Natural killer cell (primary cell): Measurements from ENCODE around the gene SEMA4B. TPM values are rescaled to one million over a fixed set of nuclear protein-coding genes. Genes with fewer than 3 reads are reported as not detected.

Experiments used
- ATAC-seq, 3 donors: fragments of 150-1000 bp in 2 of 3; fragments of 200-7000 bp in 1 of 3; cut with Tn5 transposase; 1 replicate in 1 of 3; 2 replicates in 2 of 3; pipeline ENCODE4 v1.10.0; 2021; ENCODE audit warnings: mild to moderate bottlenecking in 2 of 3, moderate library complexity in 2 of 3
- DNase-seq, 2 donors: peaks; one replicate each; pipeline versions ENCODE4 v3.0.0 to v3.0.0-alpha.2; 2013 to 2021; ENCODE audit warnings: mixed read lengths in 1 of 2
- H3K27ac ChIP-seq: one replicate; pipeline ENCODE4 v1.5.1; 2013; ENCODE audit warnings: mild to moderate bottlenecking, low read length
- H3K27me3 ChIP-seq: one replicate; pipeline ENCODE4 v1.6.1; 2013; ENCODE audit warnings: low read length; ENCODE audit not compliant: control insufficient read depth, insufficient read depth
- H3K36me3 ChIP-seq: one replicate; pipeline ENCODE4 v1.6.1; 2013; ENCODE audit warnings: low read length; ENCODE audit not compliant: control insufficient read depth, insufficient read depth
- H3K4me1 ChIP-seq: one replicate; pipeline ENCODE4 v1.6.1; 2013; ENCODE audit warnings: low read length; ENCODE audit not compliant: control insufficient read depth, insufficient read depth
- H3K4me3 ChIP-seq: one replicate; pipeline ENCODE4 v1.5.1; 2013; ENCODE audit warnings: low read length
- H3K9me3 ChIP-seq: one replicate; pipeline ENCODE4 v1.6.1; 2013; ENCODE audit warnings: low read length; ENCODE audit not compliant: control insufficient read depth, insufficient read depth
- H3K27ac Mint-ChIP-seq, 2 donors: one replicate each; pipeline ENCODE4 v1.8.0; 2022; ENCODE audit warnings: mild to moderate bottlenecking in 2 of 2, mixed read lengths in 2 of 2, moderate library complexity in 1 of 2
- H3K27me3 Mint-ChIP-seq, 2 donors: one replicate each; pipeline ENCODE4 v1.8.0; 2022; ENCODE audit warnings: low read depth in 2 of 2, mixed read lengths in 2 of 2
- H3K36me3 Mint-ChIP-seq: one replicate; pipeline ENCODE4 v1.8.0; 2022; ENCODE audit warnings: mixed read lengths
- H3K4me1 Mint-ChIP-seq, 2 donors: one replicate each; pipeline ENCODE4 v1.8.0; 2022; ENCODE audit warnings: mixed read lengths in 2 of 2
- H3K4me3 Mint-ChIP-seq: one replicate; pipeline ENCODE4 v1.8.0; 2022; ENCODE audit warnings: mild to moderate bottlenecking, moderate library complexity, mixed read lengths
- H3K9me3 Mint-ChIP-seq, 2 donors: one replicate each; pipeline ENCODE4 v1.8.0; 2022; ENCODE audit warnings: mixed read lengths in 2 of 2
- WGBS: methylation state at CpG from one replicate; pipeline ENCODE4 v1.1.7; 2013; ENCODE audit warnings: missing lambda C conversion rate; ENCODE audit not compliant: insufficient coverage; 5-methylcytosine and 5-hydroxymethylcytosine counted together
- intact Hi-C: fragments of 100-400 bp; cut with micrococcal nuclease; formaldehyde crosslinking; loops from one replicate; pipeline ENCODE4 v1.14.2; 2022
- total RNA-seq, 4 donors: library from RNA; stranded (reverse); fragments of 120-200 nt in 1 of 4; gene quantifications; one replicate each; pipeline versions ENCODE4 v1.2.3 to v1.2.4, GENCODE V29; 2013 to 2022
- TF ChIP-seq, protein P1 (sequence below): fragments of 200-600 bp; IDR thresholded peaks from one replicate; pipeline ENCODE4 v1.8.0; 2022; ENCODE audit warnings: antibody characterized with exemption

The SEMA4B gene
- total RNA-seq, 3 donors from 2014 or later (not counting 1 experiment from before 2014, with no cell fraction given): 13.1 to 28.1 (median 25.0) TPM

- no peak overlapping the region for H3K27ac ChIP-seq
- peak overlapping the region; percentile 99 for H3K27ac Mint-ChIP-seq
Measured at GRCh38 chr15:90228960-90229359, 27.8 kb downstream of the SEMA4B start.

DNA sequence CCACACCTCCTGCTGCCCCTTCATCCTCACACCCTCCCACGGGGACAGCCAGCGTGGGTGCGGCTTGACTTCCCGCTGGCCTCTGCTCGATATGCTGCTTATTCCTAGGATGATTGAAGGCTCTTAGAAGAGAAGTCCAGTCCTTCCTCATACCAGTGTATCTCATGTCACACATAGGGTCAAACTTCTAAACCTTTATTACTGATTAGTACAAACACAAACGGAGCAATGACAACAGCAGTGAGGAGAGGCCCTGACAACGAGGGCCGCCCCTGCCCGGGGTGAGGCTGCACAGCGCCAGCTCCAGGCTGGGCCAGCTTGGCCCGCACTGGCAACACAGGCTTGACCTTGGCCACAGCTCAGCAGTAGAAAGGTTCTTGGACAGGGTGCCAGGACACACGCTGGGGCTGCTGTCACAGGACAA lies 29.0 kb downstream of the SEMA4B start:
- no peaks in the 10 kb centered on the region for H3K27me3 Mint-ChIP-seq
- ATAC-seq: no peak
- H3K4me3 Mint-ChIP-seq: peak overlapping the region; percentile 86
- peak overlapping the region; percentile 99 for H3K27ac Mint-ChIP-seq
- H3K36me3 Mint-ChIP-seq: no peaks in the 10 kb centered on the region
- H3K9me3 Mint-ChIP-seq: no peaks in the 10 kb centered on the region
- peaks cover 42 to 51% of the 10 kb centered on the region in 2 donors for H3K4me1 Mint-ChIP-seq
- DNase-seq: no peak
- 95% methylated on average over 12 of the region's 12 CpGs for WGBS
- Histone ChIP-seq H3K36me3 (peaks cover 38% of the 10 kb centered on the region), H3K9me3 (no peaks in the 10 kb centered on the region), H3K27me3 (no peaks in the 10 kb centered on the region), H3K4me1 (peaks cover 46% of the 10 kb centered on the region), H3K4me3 (no peak overlapping the region), H3K27ac (peak overlapping the region; percentile 94)
- TF ChIP-seq, protein P1, sequence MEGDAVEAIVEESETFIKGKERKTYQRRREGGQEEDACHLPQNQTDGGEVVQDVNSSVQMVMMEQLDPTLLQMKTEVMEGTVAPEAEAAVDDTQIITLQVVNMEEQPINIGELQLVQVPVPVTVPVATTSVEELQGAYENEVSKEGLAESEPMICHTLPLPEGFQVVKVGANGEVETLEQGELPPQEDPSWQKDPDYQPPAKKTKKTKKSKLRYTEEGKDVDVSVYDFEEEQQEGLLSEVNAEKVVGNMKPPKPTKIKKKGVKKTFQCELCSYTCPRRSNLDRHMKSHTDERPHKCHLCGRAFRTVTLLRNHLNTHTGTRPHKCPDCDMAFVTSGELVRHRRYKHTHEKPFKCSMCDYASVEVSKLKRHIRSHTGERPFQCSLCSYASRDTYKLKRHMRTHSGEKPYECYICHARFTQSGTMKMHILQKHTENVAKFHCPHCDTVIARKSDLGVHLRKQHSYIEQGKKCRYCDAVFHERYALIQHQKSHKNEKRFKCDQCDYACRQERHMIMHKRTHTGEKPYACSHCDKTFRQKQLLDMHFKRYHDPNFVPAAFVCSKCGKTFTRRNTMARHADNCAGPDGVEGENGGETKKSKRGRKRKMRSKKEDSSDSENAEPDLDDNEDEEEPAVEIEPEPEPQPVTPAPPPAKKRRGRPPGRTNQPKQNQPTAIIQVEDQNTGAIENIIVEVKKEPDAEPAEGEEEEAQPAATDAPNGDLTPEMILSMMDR: no peak
- intact Hi-C loops: loop anchor here (2.0 to 10.0 kb wide), 4 partner anchors 35 to 1625 kb away; partner anchors contain the start of genes NGRN and SLCO3A1

More at GRCh38 chr15:90228960-90229359, 27.8 kb downstream of the SEMA4B start:
- H3K27me3 ChIP-seq: no peaks in the 10 kb centered on the region
- DNase-seq: no peak
- H3K9me3 Mint-ChIP-seq: no peaks in the 10 kb centered on the region
- intact Hi-C loops: no loop called here
- TF ChIP-seq, protein P1: no peak
- no peaks in the 10 kb centered on the region for H3K27me3 Mint-ChIP-seq
- peaks cover 37% of the 10 kb centered on the region for H3K4me1 ChIP-seq
- peaks cover 49% of the 10 kb centered on the region for H3K36me3 ChIP-seq
- no peak for ATAC-seq
- H3K36me3 Mint-ChIP-seq: no peaks in the 10 kb centered on the region
- H3K4me3 ChIP-seq: no peak overlapping the region
- H3K4me3 Mint-ChIP-seq: no peak overlapping the region
- peaks cover 34 to 43% of the 10 kb centered on the region in 2 donors for H3K4me1 Mint-ChIP-seq
- 96% methylated on average over 15 of the region's 15 CpGs for WGBS
- no peaks in the 10 kb centered on the region for H3K9me3 ChIP-seq

GRCh38 chr15:90230610-90231009 lies 29.5 kb downstream of the SEMA4B start:
- peaks cover 47% of the 10 kb centered on the region for H3K4me1 ChIP-seq

More at GRCh38 chr15:90230610-90231009, 29.5 kb downstream of the SEMA4B start:
- ATAC-seq: no peak
- no peak for DNase-seq
- no peaks in the 10 kb centered on the region for H3K27me3 Mint-ChIP-seq
- H3K4me3 ChIP-seq: peak overlapping the region; percentile 5
- peak overlapping the region; percentile 86 for H3K4me3 Mint-ChIP-seq
- H3K9me3 ChIP-seq: no peaks in the 10 kb centered on the region
- H3K9me3 Mint-ChIP-seq: no peaks in the 10 kb centered on the region
- H3K36me3 Mint-ChIP-seq: no peaks in the 10 kb centered on the region
- WGBS: 86% methylated on average over 8 of the region's 8 CpGs
- TF ChIP-seq, protein P1: no peak
- peak overlapping the region; percentile 99 for H3K27ac Mint-ChIP-seq
- H3K27me3 ChIP-seq: no peaks in the 10 kb centered on the region
- intact Hi-C loops: loop anchor here (2.0 to 10.0 kb wide), 4 partner anchors 34 to 1624 kb away; partner anchors contain the start of genes NGRN and SLCO3A1
- peaks cover 33% of the 10 kb centered on the region for H3K36me3 ChIP-seq
- peaks cover 44 to 53% of the 10 kb centered on the region in 2 donors for H3K4me1 Mint-ChIP-seq
- peak overlapping the region; percentile 94 for H3K27ac ChIP-seq
